Measurements from ENCODE around the gene SKP1. TPM values are rescaled to one million over a fixed set of nuclear protein-coding genes. Genes with fewer than 3 reads are reported as not detected.

SKP1 gene
- total RNA-seq, 1 donor from 2014 or later, result 758 TPM

DNA sequence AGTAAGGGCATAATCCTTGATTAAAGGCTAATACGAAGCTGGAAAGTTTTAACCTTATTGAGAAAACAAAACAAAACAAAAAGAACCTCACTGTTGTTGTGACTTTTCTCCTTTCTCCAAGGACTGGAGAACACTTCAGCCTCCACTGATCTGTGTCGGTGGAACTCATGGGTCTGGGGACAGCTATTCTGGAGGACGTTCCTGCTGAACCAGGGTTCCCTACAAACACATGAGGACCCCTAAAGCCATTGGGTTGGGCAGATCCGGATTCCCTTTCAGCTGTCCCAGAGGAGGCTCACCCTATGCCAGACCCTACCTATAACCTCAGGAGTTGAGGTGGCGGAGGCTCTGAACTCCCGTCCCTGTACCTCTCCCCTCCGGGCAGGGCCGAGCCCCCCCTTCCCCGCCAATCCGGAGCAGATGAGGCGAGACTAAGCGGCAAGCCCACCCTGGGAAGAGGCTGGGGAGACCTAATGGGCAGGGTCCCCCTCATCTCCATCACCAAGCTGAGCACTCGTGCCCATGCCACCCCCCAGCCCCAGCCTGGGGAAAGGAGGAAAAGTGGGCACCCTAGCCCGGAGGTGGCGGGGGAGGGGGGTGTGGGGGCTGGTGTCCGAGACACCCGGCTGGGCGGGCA, 63.9 kb downstream of the SKP1 start:
- no peak overlapping the region for H3K4me2 ChIP-seq
- no peaks in the 10 kb centered on the region for H3K9me3 Mint-ChIP-seq

DNA sequence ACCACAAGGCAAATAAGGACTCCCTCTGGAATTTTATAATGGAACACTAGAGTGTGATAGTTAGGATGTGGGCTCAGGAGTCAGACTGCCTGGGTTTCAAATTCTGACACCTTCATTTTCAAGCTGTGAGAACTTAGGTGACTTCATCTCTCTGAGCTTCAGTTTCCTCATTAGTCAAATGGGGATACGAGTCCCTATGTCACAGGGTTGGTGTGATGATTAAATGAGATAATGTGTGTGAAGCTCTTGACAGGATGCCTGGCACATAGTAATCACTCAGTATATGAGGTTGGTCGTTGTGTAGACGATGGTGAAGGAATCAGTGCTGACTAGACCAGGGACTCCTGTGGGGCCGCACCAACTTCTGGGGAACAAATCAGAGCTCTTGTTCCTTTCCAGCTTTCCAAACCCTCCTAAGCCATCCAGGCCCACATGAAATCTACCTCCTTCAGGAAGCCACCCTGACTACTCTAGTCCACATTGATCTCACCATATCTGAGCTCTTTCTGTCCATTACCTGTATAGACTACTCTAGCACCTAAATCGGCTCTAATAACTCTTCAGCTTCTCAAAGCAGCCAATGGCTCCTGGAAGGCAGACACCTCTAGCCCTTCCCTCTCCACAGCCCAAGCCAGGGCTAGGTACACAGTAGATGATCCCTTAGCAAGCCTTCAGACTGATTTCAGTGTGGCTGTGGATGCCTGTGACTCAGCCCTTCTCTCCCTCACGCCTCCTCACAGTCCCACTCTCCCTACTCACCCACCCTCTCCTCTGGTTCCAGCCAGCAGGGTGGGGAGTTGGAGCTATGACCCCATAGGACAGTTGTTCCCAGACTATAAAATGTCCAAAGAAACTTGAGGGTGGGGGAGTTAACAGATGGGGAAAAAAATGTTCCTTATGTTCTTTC, 64.8 kb downstream of the SKP1 start:
- Histone ChIP-seq H3F3A (ENCODE audit: low read depth) (peaks cover 9% of the 10 kb centered on the region), H3K27ac (no peak overlapping the region), H3K27me3 (peaks cover 61% of the 10 kb centered on the region), H2AFZ (replicated peaks) (no peak overlapping the region), H3K4me2 (no peak overlapping the region), H3K4me3 (no peak overlapping the region), H3K36me3 (no peaks in the 10 kb centered on the region), H4K20me1 (ENCODE audit: low read depth) (peaks cover 28% of the 10 kb centered on the region), H3K4me1 (peaks cover 7% of the 10 kb centered on the region), H3K79me2 (ENCODE audit: low read depth) (no peaks in the 10 kb centered on the region), H3K9me3 (ENCODE audit: low read depth) (no peaks in the 10 kb centered on the region), H3K9ac (no peak overlapping the region)
- H3K9me3 Mint-ChIP-seq, result no peaks in the 10 kb centered on the region
- TF ChIP-seq EZH2phosphoT487 (IDR thresholded peaks at IDR 0.05) (no peak), EZH2 (IDR thresholded peaks at IDR 0.05) (no peak)
- TF ChIP-seq, protein P1, sequence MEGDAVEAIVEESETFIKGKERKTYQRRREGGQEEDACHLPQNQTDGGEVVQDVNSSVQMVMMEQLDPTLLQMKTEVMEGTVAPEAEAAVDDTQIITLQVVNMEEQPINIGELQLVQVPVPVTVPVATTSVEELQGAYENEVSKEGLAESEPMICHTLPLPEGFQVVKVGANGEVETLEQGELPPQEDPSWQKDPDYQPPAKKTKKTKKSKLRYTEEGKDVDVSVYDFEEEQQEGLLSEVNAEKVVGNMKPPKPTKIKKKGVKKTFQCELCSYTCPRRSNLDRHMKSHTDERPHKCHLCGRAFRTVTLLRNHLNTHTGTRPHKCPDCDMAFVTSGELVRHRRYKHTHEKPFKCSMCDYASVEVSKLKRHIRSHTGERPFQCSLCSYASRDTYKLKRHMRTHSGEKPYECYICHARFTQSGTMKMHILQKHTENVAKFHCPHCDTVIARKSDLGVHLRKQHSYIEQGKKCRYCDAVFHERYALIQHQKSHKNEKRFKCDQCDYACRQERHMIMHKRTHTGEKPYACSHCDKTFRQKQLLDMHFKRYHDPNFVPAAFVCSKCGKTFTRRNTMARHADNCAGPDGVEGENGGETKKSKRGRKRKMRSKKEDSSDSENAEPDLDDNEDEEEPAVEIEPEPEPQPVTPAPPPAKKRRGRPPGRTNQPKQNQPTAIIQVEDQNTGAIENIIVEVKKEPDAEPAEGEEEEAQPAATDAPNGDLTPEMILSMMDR (IDR thresholded peaks at IDR 0.05), result no peak
- H3K27ac Mint-ChIP-seq, result no peak overlapping the region
- H3K27me3 Mint-ChIP-seq (ENCODE audit: insufficient read depth, low read depth), result peaks cover 9% of the 10 kb centered on the region
- DNase-seq (ENCODE audit: low spot score), result no peak
- H3K36me3 Mint-ChIP-seq, result peaks cover 3% of the 10 kb centered on the region
- H3K4me1 Mint-ChIP-seq, result peaks cover 15% of the 10 kb centered on the region
- H3K4me3 Mint-ChIP-seq, result no peak overlapping the region

More for the DNA sequence above, 63.9 kb downstream of the SKP1 start:
- H2AFZ ChIP-seq (replicated peaks), result no peak overlapping the region
- H3K36me3 ChIP-seq, result no peaks in the 10 kb centered on the region
- H3K27me3 Mint-ChIP-seq (ENCODE audit: insufficient read depth, low read depth), result peaks cover 9% of the 10 kb centered on the region
- DNase-seq (ENCODE audit: low spot score), result no peak
- peaks cover 61% of the 10 kb centered on the region for H3K27me3 ChIP-seq
- H3K27ac Mint-ChIP-seq, result no peak overlapping the region
- no peaks in the 10 kb centered on the region for H3K9me3 ChIP-seq (ENCODE audit: low read depth)
- peaks cover 37% of the 10 kb centered on the region for H4K20me1 ChIP-seq (ENCODE audit: low read depth)
- H3K4me1 ChIP-seq, result peaks cover 7% of the 10 kb centered on the region
- H3F3A ChIP-seq (ENCODE audit: low read depth), result peaks cover 9% of the 10 kb centered on the region
- H3K4me1 Mint-ChIP-seq, result peaks cover 15% of the 10 kb centered on the region
- TF ChIP-seq EZH2 (IDR thresholded peaks at IDR 0.05) (no peak), EZH2phosphoT487 (IDR thresholded peaks at IDR 0.05) (no peak)
- TF ChIP-seq, protein P1 (IDR thresholded peaks at IDR 0.05), result no peak
- H3K4me3 ChIP-seq, result no peak overlapping the region
- no peak overlapping the region for H3K27ac ChIP-seq
- no peaks in the 10 kb centered on the region for H3K79me2 ChIP-seq (ENCODE audit: low read depth)
- no peak overlapping the region for H3K4me3 Mint-ChIP-seq
- peaks cover 5% of the 10 kb centered on the region for H3K36me3 Mint-ChIP-seq
- H3K9ac ChIP-seq, result no peak overlapping the region

DNA sequence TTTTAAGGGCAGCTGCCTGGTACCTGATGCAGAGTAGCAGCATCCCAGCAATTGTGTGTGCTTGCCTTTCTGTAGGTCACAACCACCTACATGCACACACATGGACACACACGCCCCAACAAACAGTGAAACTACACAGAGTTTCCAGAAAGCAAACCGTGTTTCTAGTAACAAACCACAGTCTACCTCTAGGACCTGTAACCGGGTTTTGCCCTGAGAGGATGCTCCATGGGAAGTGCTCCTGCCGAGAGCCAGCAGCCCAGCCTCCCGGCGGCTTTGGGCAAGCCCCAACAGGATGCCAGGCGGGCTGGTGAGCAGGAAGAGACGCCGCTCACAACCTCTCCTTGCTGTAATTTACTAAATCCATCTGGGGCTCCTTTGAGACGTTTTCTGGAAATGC, 66.4 kb downstream of the SKP1 start:
- Histone ChIP-seq H2AFZ (replicated peaks) (no peak overlapping the region), H3K4me2 (no peak overlapping the region), H3K9ac (no peak overlapping the region), H3K27me3 (peaks cover 47% of the 10 kb centered on the region), H3F3A (ENCODE audit: low read depth) (no peaks in the 10 kb centered on the region), H3K4me1 (peaks cover 4% of the 10 kb centered on the region), H4K20me1 (ENCODE audit: low read depth) (peaks cover 14% of the 10 kb centered on the region), H3K9me3 (ENCODE audit: low read depth) (no peaks in the 10 kb centered on the region), H3K79me2 (ENCODE audit: low read depth) (no peaks in the 10 kb centered on the region), H3K36me3 (no peaks in the 10 kb centered on the region), H3K27ac (no peak overlapping the region), H3K4me3 (no peak overlapping the region)
- H3K9me3 Mint-ChIP-seq, result no peaks in the 10 kb centered on the region
- H3K27me3 Mint-ChIP-seq (ENCODE audit: insufficient read depth, low read depth), result peaks cover 12% of the 10 kb centered on the region
- H3K4me3 Mint-ChIP-seq, result no peak overlapping the region
- H3K36me3 Mint-ChIP-seq, result no peaks in the 10 kb centered on the region
- TF ChIP-seq, protein P1 (IDR thresholded peaks at IDR 0.05), result no peak
- TF ChIP-seq EZH2 (IDR thresholded peaks at IDR 0.05) (no peak), EZH2phosphoT487 (IDR thresholded peaks at IDR 0.05) (no peak)
- no peak overlapping the region for H3K27ac Mint-ChIP-seq
- no peak for DNase-seq (ENCODE audit: low spot score)
- H3K4me1 Mint-ChIP-seq, result peaks cover 11% of the 10 kb centered on the region

All from neural progenitor cell (in vitro differentiated cells).